Right atrium auricular region (tissue), 2 donors: ENCODE data around the gene ADM. TPM values are rescaled to one million over a fixed set of nuclear protein-coding genes. Genes with fewer than 3 reads are reported as not detected.

ENCODE experiments used
- DNase-seq: peaks from one replicate; pipeline ENCODE4 v3.0.0-alpha.2; 2019; ENCODE audit warnings: low spot score
- H3K27ac ChIP-seq, 2 donors: fragments of 200-600 bp; sonication (generic); 1 replicate in 1 of 2; 2 replicates in 1 of 2; pipeline ENCODE4 v1.5.1; 2016 to 2019
- H3K27me3 ChIP-seq, 2 donors: fragments of 200-600 bp; sonication (generic); one replicate each; pipeline versions ENCODE4 v1.5.1 to v1.6.0; 2017 to 2019
- H3K36me3 ChIP-seq: fragments of 200-600 bp; sonication (generic); one replicate; pipeline ENCODE4 v1.5.1; 2016
- H3K4me1 ChIP-seq, 2 donors: fragments of 200-600 bp; sonication (generic); one replicate each; pipeline versions ENCODE4 v1.5.1 to v1.6.0; 2017 to 2019
- H3K4me3 ChIP-seq, 2 donors: fragments of 200-600 bp; sonication (generic); 1 replicate in 1 of 2; 2 replicates in 1 of 2; pipeline ENCODE4 v1.5.1; 2017 to 2019; ENCODE audit warnings: mild to moderate bottlenecking in 1 of 2, moderate library complexity in 1 of 2
- H3K9me3 ChIP-seq, 2 donors: fragments of 200-600 bp; sonication (generic); one replicate each; pipeline ENCODE4 v1.5.1; 2019
- total RNA-seq, 2 donors: library from RNA; depleted of rRNA; stranded (reverse); fragments of >200 nt; gene quantifications; one replicate each; pipeline ENCODE4 v1.1.0, GENCODE V29; 2016
- TF ChIP-seq, protein P1 (sequence below), 2 donors: fragments of 200-600 bp; sonication (generic); IDR thresholded peaks; one replicate each; pipeline ENCODE4 v1.5.1; 2019; ENCODE audit warnings: antibody characterized with exemption in 2 of 2

ADM gene
- total RNA-seq, 2 donors from 2014 or later, result 31.2 to 217 TPM

GRCh38 chr11:10317151-10317755 lies 12.4 kb downstream of the ADM start:
- DNase-seq, result no peak
- no peaks in the 10 kb centered on the region for H3K9me3 ChIP-seq
- H3K4me1 ChIP-seq, result peaks cover 2 to 14% of the 10 kb centered on the region in 2 donors
- no peaks in the 10 kb centered on the region for H3K36me3 ChIP-seq
- H3K4me3 ChIP-seq, result no peak overlapping the region
- H3K27ac ChIP-seq, result peak overlapping the region in 1 of 2 donors; percentile 63
- H3K27me3 ChIP-seq, result no peaks in the 10 kb centered on the region
- TF ChIP-seq, protein P1, sequence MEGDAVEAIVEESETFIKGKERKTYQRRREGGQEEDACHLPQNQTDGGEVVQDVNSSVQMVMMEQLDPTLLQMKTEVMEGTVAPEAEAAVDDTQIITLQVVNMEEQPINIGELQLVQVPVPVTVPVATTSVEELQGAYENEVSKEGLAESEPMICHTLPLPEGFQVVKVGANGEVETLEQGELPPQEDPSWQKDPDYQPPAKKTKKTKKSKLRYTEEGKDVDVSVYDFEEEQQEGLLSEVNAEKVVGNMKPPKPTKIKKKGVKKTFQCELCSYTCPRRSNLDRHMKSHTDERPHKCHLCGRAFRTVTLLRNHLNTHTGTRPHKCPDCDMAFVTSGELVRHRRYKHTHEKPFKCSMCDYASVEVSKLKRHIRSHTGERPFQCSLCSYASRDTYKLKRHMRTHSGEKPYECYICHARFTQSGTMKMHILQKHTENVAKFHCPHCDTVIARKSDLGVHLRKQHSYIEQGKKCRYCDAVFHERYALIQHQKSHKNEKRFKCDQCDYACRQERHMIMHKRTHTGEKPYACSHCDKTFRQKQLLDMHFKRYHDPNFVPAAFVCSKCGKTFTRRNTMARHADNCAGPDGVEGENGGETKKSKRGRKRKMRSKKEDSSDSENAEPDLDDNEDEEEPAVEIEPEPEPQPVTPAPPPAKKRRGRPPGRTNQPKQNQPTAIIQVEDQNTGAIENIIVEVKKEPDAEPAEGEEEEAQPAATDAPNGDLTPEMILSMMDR (IDR thresholded peaks at IDR 0.05), result no peak

- no peaks in the 10 kb centered on the region for H3K27me3 ChIP-seq
- peak overlapping the region in 1 of 2 donors; percentile 63 for H3K27ac ChIP-seq
- no peaks in the 10 kb centered on the region for H3K36me3 ChIP-seq
- TF ChIP-seq, protein P1 (IDR thresholded peaks at IDR 0.05), result no peak
- DNase-seq, result no peak
- H3K9me3 ChIP-seq, result no peaks in the 10 kb centered on the region
- H3K4me1 ChIP-seq, result peaks cover 2 to 20% of the 10 kb centered on the region in 2 donors
- no peak overlapping the region for H3K4me3 ChIP-seq
Measured at GRCh38 chr11:10317776-10318526, 13.1 kb downstream of the ADM start.

GRCh38 chr11:10318527-10318802 lies 13.6 kb downstream of the ADM start:
- no peaks in the 10 kb centered on the region for H3K9me3 ChIP-seq
- H3K27me3 ChIP-seq, result no peaks in the 10 kb centered on the region
- H3K27ac ChIP-seq, result peak overlapping the region in 1 of 2 donors; percentile 63
- TF ChIP-seq, protein P1 (IDR thresholded peaks at IDR 0.05), result no peak
- H3K36me3 ChIP-seq, result no peaks in the 10 kb centered on the region
- DNase-seq, result no peak
- H3K4me3 ChIP-seq, result no peak overlapping the region
- H3K4me1 ChIP-seq, result peaks cover 2 to 20% of the 10 kb centered on the region in 2 donors

DNA sequence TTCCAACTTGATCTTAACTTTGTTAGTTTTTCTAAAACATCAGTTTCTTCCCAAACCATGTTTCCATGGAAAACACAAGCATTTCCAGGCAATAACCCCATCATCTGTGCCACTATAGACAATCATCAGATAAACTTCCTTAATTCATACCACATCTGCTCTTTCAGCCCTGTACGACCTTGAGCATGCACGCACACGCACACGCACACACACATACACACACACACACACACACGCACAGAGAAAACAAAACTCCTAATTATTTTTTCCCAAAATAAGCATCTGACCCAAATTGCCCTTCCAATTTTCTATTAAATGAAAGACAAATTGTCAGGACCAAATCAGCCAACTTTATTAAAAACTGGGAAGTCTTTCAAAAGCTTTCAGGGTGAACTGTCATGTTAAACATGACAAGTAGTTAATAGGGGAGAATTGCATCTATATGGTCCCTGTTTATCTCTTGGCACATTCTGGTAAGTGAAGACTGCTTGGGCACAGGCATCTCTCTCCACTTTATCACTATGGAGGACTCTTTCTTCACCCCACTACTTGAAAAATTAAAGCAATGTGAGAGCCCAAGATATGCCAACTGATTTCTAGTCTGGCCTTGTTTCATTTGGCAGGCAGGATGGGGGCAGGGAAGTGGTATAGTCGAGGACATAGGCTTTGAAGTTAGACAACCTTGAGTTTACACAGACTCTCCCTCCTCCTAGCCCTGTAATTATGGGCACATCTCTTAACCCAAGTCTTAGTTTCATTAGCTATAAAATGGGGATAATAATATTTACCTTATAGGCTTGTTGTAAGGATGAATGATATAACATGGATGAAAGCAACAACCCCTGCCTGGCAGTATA lies 15.1 kb downstream of the ADM start:
- no peaks in the 10 kb centered on the region for H3K27me3 ChIP-seq
- no peak overlapping the region for H3K4me3 ChIP-seq
- H3K4me1 ChIP-seq, result peaks cover 2 to 20% of the 10 kb centered on the region in 2 donors
- no peaks in the 10 kb centered on the region for H3K36me3 ChIP-seq
- DNase-seq, result no peak
- peak overlapping the region in 1 of 2 donors; percentile 63 for H3K27ac ChIP-seq
- TF ChIP-seq, protein P1 (IDR thresholded peaks at IDR 0.05), result no peak
- H3K9me3 ChIP-seq, result no peaks in the 10 kb centered on the region

- Histone ChIP-seq H3K36me3 (no peaks in the 10 kb centered on the region), H3K27me3 (no peaks in the 10 kb centered on the region), H3K4me3 (no peak overlapping the region), H3K4me1 (peaks cover 2 to 30% of the 10 kb centered on the region in 2 donors), H3K27ac (no peak overlapping the region), H3K9me3 (no peaks in the 10 kb centered on the region)
- TF ChIP-seq, protein P1 (IDR thresholded peaks at IDR 0.05), result no peak
- DNase-seq, result no peak
Measured at GRCh38 chr11:10320736-10321465, 16.0 kb downstream of the ADM start.
